ENCODE results near the gene SCARB2.
A peak's percentile ranks its signal among the peaks of the same experiment; 100 is the strongest.

The SCARB2 gene

GRCh38 chr4:76147454-76148141 lies 66.0 kb downstream of the SCARB2 start:
- TF ChIP-seq CTCF (IDR thresholded peaks at IDR 0.05; ENCODE audit: low read depth, low read length, missing control alignments), result no peak
- peak overlapping the region; percentile 100 for H3K4me3 ChIP-seq (ENCODE audit: low read depth, low read length)
- no peak for DNase-seq (ENCODE audit: low read depth)

- H3K4me3 ChIP-seq (ENCODE audit: low read depth, low read length), result no peak overlapping the region
- TF ChIP-seq CTCF (IDR thresholded peaks at IDR 0.05; ENCODE audit: low read depth, low read length, missing control alignments), result no peak
- no peak for DNase-seq (ENCODE audit: low read depth)
Observed at GRCh38 chr4:76144546-76144945, 69.1 kb downstream of the SCARB2 start.

- no peak overlapping the region for H3K4me3 ChIP-seq (ENCODE audit: low read depth, low read length)
- TF ChIP-seq CTCF (IDR thresholded peaks at IDR 0.05; ENCODE audit: low read depth, low read length, missing control alignments), result no peak
- DNase-seq (ENCODE audit: low read depth), result no peak
Observed at GRCh38 chr4:76141241-76141640, 72.4 kb downstream of the SCARB2 start.

GRCh38 chr4:76127754-76128153 lies 85.9 kb downstream of the SCARB2 start:
- TF ChIP-seq CTCF (IDR thresholded peaks at IDR 0.05; ENCODE audit: low read depth, low read length, missing control alignments), result no peak
- no peak for DNase-seq (ENCODE audit: low read depth)
- H3K4me3 ChIP-seq (ENCODE audit: low read depth, low read length), result no peak overlapping the region

- TF ChIP-seq CTCF (IDR thresholded peaks at IDR 0.05; ENCODE audit: low read depth, low read length, missing control alignments), result no peak
- DNase-seq (ENCODE audit: low read depth), result no peak
- no peak overlapping the region for H3K4me3 ChIP-seq (ENCODE audit: low read depth, low read length)
Observed at GRCh38 chr4:76125816-76126215, 87.8 kb downstream of the SCARB2 start.

- DNase-seq (ENCODE audit: low read depth), result no peak
- TF ChIP-seq CTCF (IDR thresholded peaks at IDR 0.05; ENCODE audit: low read depth, low read length, missing control alignments), result no peak
- no peak overlapping the region for H3K4me3 ChIP-seq (ENCODE audit: low read depth, low read length)
Observed at GRCh38 chr4:76120199-76120598, 93.4 kb downstream of the SCARB2 start.

GRCh38 chr4:76117536-76117935 lies 96.1 kb downstream of the SCARB2 start:
- no peak for DNase-seq (ENCODE audit: low read depth)
- no peak for TF ChIP-seq CTCF (IDR thresholded peaks at IDR 0.05; ENCODE audit: low read depth, low read length, missing control alignments)
- H3K4me3 ChIP-seq (ENCODE audit: low read depth, low read length), result no peak overlapping the region
